Caco-2 (cell line): ENCODE data around the gene SPATA21. TPM values are rescaled to one million over a fixed set of nuclear protein-coding genes. Genes with fewer than 3 reads are reported as not detected.
"Not testable (repeated sequence)": the region's sequence is repeated elsewhere in the genome, so short reads cannot be mapped to it uniquely, and the experiment has no call there.

Experiments used
- Bru-seq: library from RNA; stranded (reverse); fragments of 400-500 nt; gene quantifications from one replicate; lab custom pipeline; 2021; lab: Mats Ljungman, UMichigan
- BruChase-seq, 2 experiments: library from RNA; stranded (reverse); fragments of 400-500 nt; gene quantifications; one replicate each; lab custom pipeline; 2021; lab: Mats Ljungman, UMichigan
- BruUV-seq: library from RNA; stranded (reverse); fragments of 400-500 nt; replicated peaks from 2 replicates; lab custom pipeline; 2021; lab: Mats Ljungman, UMichigan
- CTCF ChIA-PET: fragments of 300-600 bp; sonication (Branson Sonifier 250); formaldehyde crosslinking; loops from one replicate; lab custom pipeline; 2022; ENCODE audit warnings: antibody characterized with exemption; lab: Charles Lee
- POLR2A ChIA-PET: fragments of 300-600 bp; sonication (Branson Sonifier 250); formaldehyde crosslinking; loops from one replicate; lab custom pipeline; 2022; ENCODE audit warnings: antibody characterized with exemption; lab: Charles Lee
- DNase-seq, 2 experiments: peaks; one replicate each; pipeline versions ENCODE4 v3.0.0 to v3.0.0-alpha.2; 2020 to 2022
- H3K27me3 ChIP-seq: replicated peaks from 2 replicates; pipeline ENCODE4 v1.6.0; 2011; ENCODE audit warnings: low read length; ENCODE audit not compliant: control insufficient read depth, insufficient read depth
- H3K36me3 ChIP-seq: 2 replicates; pipeline ENCODE4 v1.5.1; 2011; ENCODE audit warnings: low read length; ENCODE audit not compliant: control insufficient read depth, insufficient read depth
- H3K4me1 ChIP-seq: fragments of 250-450 bp; sonication (Bioruptor Pico); 2 replicates; pipeline ENCODE4 v1.5.1; 2020; ENCODE audit warnings: mild to moderate bottlenecking
- H3K4me3 ChIP-seq: 2 replicates; pipeline ENCODE4 v1.5.1; 2011; ENCODE audit warnings: low read depth, mild to moderate bottlenecking, control low read depth, low read length
- H3K9me3 ChIP-seq: fragments of 250-450 bp; sonication (Bioruptor Pico); 2 replicates; pipeline ENCODE4 v1.5.1; 2020; ENCODE audit warnings: mild to moderate bottlenecking, moderate library complexity
- H3K27ac Mint-ChIP-seq: one replicate; pipeline ENCODE4 v1.8.0; 2022; ENCODE audit warnings: mixed read lengths; ENCODE audit not compliant: unreplicated experiment
- H3K27me3 Mint-ChIP-seq: one replicate; pipeline ENCODE4 v1.8.0; 2022; ENCODE audit warnings: mixed read lengths; ENCODE audit not compliant: insufficient read depth, unreplicated experiment
- H3K36me3 Mint-ChIP-seq: one replicate; pipeline ENCODE4 v1.8.0; 2022; ENCODE audit warnings: mild to moderate bottlenecking, mixed read lengths; ENCODE audit not compliant: insufficient read depth, unreplicated experiment
- H3K4me1 Mint-ChIP-seq: one replicate; pipeline ENCODE4 v1.8.0; 2022; ENCODE audit warnings: low read depth, mixed read lengths; ENCODE audit not compliant: unreplicated experiment
- H3K4me3 Mint-ChIP-seq: one replicate; pipeline ENCODE4 v1.8.0; 2022; ENCODE audit warnings: mild to moderate bottlenecking, moderate library complexity, mixed read lengths; ENCODE audit not compliant: unreplicated experiment
- H3K9me3 Mint-ChIP-seq: one replicate; pipeline ENCODE4 v1.8.0; 2022; ENCODE audit warnings: mixed read lengths; ENCODE audit not compliant: unreplicated experiment
- CTCF ChIP-seq, 2 experiments: fragments of 200-600 bp in 1 of 2; IDR thresholded peaks; 1 replicate in 1 of 2; 2 replicates in 1 of 2; pipeline versions ENCODE4 v1.5.1 to v1.8.0; 2011 to 2022; ENCODE audit warnings: antibody characterized with exemption in 1 of 2, control low read depth in 1 of 2, inconsistent platforms in 1 of 2, low read depth in 1 of 2, low read length in 1 of 2, mild to moderate bottlenecking in 1 of 2, moderate library complexity in 1 of 2; ENCODE audit not compliant: insufficient read depth in 1 of 2, severe bottlenecking in 1 of 2, unreplicated experiment in 1 of 2
- intact Hi-C: fragments of 100-400 bp; cut with micrococcal nuclease; formaldehyde crosslinking; loops from one replicate; pipeline ENCODE4 v1.10.0; 2022; ENCODE audit not compliant: unreplicated experiment
- long read RNA-seq: library from polyadenylated mRNA; stranded (forward); transcript quantifications from one replicate; pipeline ENCODE4 v2.0.0, GENCODE V29; 2022
- total RNA-seq: library from RNA; stranded (reverse); gene quantifications from 2 replicates; pipeline ENCODE4 v1.2.3, GENCODE V29; 2022

Gene SPATA21
- not detected in 2 replicates for total RNA-seq
- percentile 4 among the genes with signal in this experiment for Bru-seq, nascent RNA
- percentile 7 among the genes with signal in this experiment for BruChase-seq, experiment 1, labeled RNA remaining after a 2-hour chase
- BruChase-seq, experiment 2, labeled RNA remaining after a 6-hour chase = percentile 5 among the genes with signal in this experiment
- long read RNA-seq, partial matches to known transcripts = 0 of 6 reads
- long read RNA-seq, other reads (novel, unspliced or antisense) = 6 of 6 reads

- Mint-ChIP-seq H3K27ac (no peak within 1 kb of the TSS), H3K36me3 (peaks cover 5% of the 10 kb centered on the region), H3K9me3 (no peaks in the 10 kb centered on the region), H3K27me3 (peaks cover 4% of the 10 kb centered on the region), H3K4me1 (no peaks in the 10 kb centered on the region), H3K4me3 (no peak within 1 kb of the TSS)
- no TSS peak for BruUV-seq
- Histone ChIP-seq H3K4me3 (no peak within 1 kb of the TSS), H3K27me3 (no peaks in the 10 kb centered on the region), H3K4me1 (no peaks in the 10 kb centered on the region), H3K9me3 (no peaks in the 10 kb centered on the region), H3K36me3 (no peaks in the 10 kb centered on the region)
- TF ChIP-seq CTCF (IDR thresholded peaks at IDR 0.05; ENCODE audit: insufficient read depth in 1 of 2, low read depth in 1 of 2, low read length in 1 of 2, severe bottlenecking in 1 of 2, unreplicated experiment in 1 of 2) = no peak
- DNase-seq = no peak
- intact Hi-C loops = no loop called here
- ChIA-PET CTCF (no interaction called here), POLR2A (no interaction called here)
Measured at GRCh38 chr1:16436946-16437474, at the start of gene SPATA21. TSS of gene SPATA21 (minus strand) at chr1:16437424. CDS start at chr1:16431371, 6,053 bp downstream.

GRCh38 chr1:16487011-16487410 lies 49.8 kb upstream of the SPATA21 start:
- CTCF ChIA-PET = not testable (repeated sequence)

GRCh38 chr1:16486316-16486715 lies 49.1 kb upstream of the SPATA21 start:
- H3K27me3 ChIP-seq, H3K27ac Mint-ChIP-seq, intact Hi-C loops, H3K36me3 ChIP-seq, BruUV-seq, H3K9me3 Mint-ChIP-seq, H3K4me3 Mint-ChIP-seq, H3K27me3 Mint-ChIP-seq, CTCF ChIA-PET, H3K9me3 ChIP-seq, H3K4me3 ChIP-seq, DNase-seq, POLR2A ChIA-PET, H3K4me1 Mint-ChIP-seq, H3K4me1 ChIP-seq, H3K36me3 Mint-ChIP-seq: not testable (repeated sequence)

More at GRCh38 chr1:16487011-16487410, 49.8 kb upstream of the SPATA21 start:
- intact Hi-C loops, BruUV-seq, H3K36me3 ChIP-seq, H3K9me3 ChIP-seq, DNase-seq, H3K36me3 Mint-ChIP-seq, H3K27me3 ChIP-seq, H3K4me3 ChIP-seq, H3K9me3 Mint-ChIP-seq, POLR2A ChIA-PET, H3K4me1 ChIP-seq, H3K27me3 Mint-ChIP-seq, H3K4me1 Mint-ChIP-seq, H3K4me3 Mint-ChIP-seq, H3K27ac Mint-ChIP-seq: not testable (repeated sequence)

- DNase-seq = no peak
- Mint-ChIP-seq H3K4me1 (no peaks in the 10 kb centered on the region), H3K27ac (no peak overlapping the region), H3K36me3 (peaks cover 6% of the 10 kb centered on the region), H3K9me3 (no peaks in the 10 kb centered on the region), H3K27me3 (no peaks in the 10 kb centered on the region), H3K4me3 (no peak overlapping the region)
- intact Hi-C loops = no loop called here
- no TSS peak for BruUV-seq
- Histone ChIP-seq H3K27me3 (no peaks in the 10 kb centered on the region), H3K36me3 (no peaks in the 10 kb centered on the region), H3K9me3 (no peaks in the 10 kb centered on the region), H3K4me3 (no peak overlapping the region), H3K4me1 (no peaks in the 10 kb centered on the region)
- ChIA-PET CTCF (no interaction called here), POLR2A (no interaction called here)
- no peak for TF ChIP-seq CTCF (IDR thresholded peaks at IDR 0.05; ENCODE audit: insufficient read depth in 1 of 2, low read depth in 1 of 2, low read length in 1 of 2, severe bottlenecking in 1 of 2, unreplicated experiment in 1 of 2)
Measured at GRCh38 chr1:16484931-16485330, 47.7 kb upstream of the SPATA21 start.
